Heart right ventricle (tissue), 16 donors: Measurements from ENCODE around the gene NEDD4L. TPM values are rescaled to one million over a fixed set of nuclear protein-coding genes. Genes with fewer than 3 reads are reported as not detected.

Experiments
- ATAC-seq, 8 donors: fragments of 200-7000 bp; cut with Tn5 transposase; one replicate each; pipeline ENCODE4 v1.9.1; 2020; ENCODE audit warnings: mild to moderate bottlenecking in 8 of 8, moderate library complexity in 8 of 8, moderate number of reproducible peaks in 1 of 8
- DNase-seq, 2 donors: peaks; one replicate each; pipeline ENCODE4 v3.0.0-alpha.2; 2020
- H3K27ac ChIP-seq, 10 donors: fragments of 200-600 bp; sonication (generic) in 2 of 10; one replicate each; pipeline versions ENCODE4 v1.5.0 to v1.8.0; 2020 to 2022; ENCODE audit warnings: mild to moderate bottlenecking in 3 of 10
- H3K27me3 ChIP-seq, 7 donors: fragments of 200-600 bp; one replicate each; pipeline ENCODE4 v1.8.0; 2021 to 2022; ENCODE audit warnings: mild to moderate bottlenecking in 2 of 7
- H3K36me3 ChIP-seq, 9 donors: fragments of 200-600 bp; sonication (generic) in 1 of 9; one replicate each; pipeline versions ENCODE4 v1.5.0 to v1.8.0; 2020 to 2022; ENCODE audit warnings: mild to moderate bottlenecking in 2 of 9
- H3K4me1 ChIP-seq, 9 donors: fragments of 200-600 bp; sonication (generic) in 1 of 9; one replicate each; pipeline versions ENCODE4 v1.5.0 to v1.8.0; 2020 to 2022; ENCODE audit warnings: mild to moderate bottlenecking in 4 of 9
- H3K4me3 ChIP-seq, 10 donors: fragments of 200-600 bp; sonication (generic) in 2 of 10; one replicate each; pipeline versions ENCODE4 v1.5.0 to v1.8.0; 2020 to 2022; ENCODE audit warnings: mild to moderate bottlenecking in 7 of 10, moderate library complexity in 2 of 10
- H3K9me3 ChIP-seq, 11 donors: fragments of 200-600 bp in 10 of 11; sonication (generic) in 2 of 11; one replicate each; pipeline versions ENCODE4 v1.5.0 to v1.8.0; 2013 to 2022; ENCODE audit warnings: mild to moderate bottlenecking in 2 of 11, control low read depth in 1 of 11, moderate library complexity in 1 of 11
- CTCF ChIP-seq, 9 donors: fragments of 200-600 bp; sonication (generic) in 2 of 9; IDR thresholded peaks; one replicate each; pipeline versions ENCODE4 v1.5.0 to v1.8.0; 2021 to 2022; ENCODE audit warnings: antibody characterized with exemption in 9 of 9, mild to moderate bottlenecking in 5 of 9, moderate library complexity in 1 of 9
- WGBS, 2 donors: extraction: QIAGEN DNeasy Blood & Tissue Kit; methylation state at CpG; one replicate each; pipeline ENCODE4 v1.1.7; 2013; ENCODE audit warnings: inconsistent platforms in 1 of 2; 5-methylcytosine and 5-hydroxymethylcytosine counted together
- intact Hi-C, 10 donors: fragments of 100-400 bp; cut with DNase I; formaldehyde crosslinking; loops; one replicate each; pipeline versions ENCODE4 v1.11.1 to v1.14.2; 2022
- polyA plus RNA-seq, 2 donors: library from polyadenylated mRNA; stranded (reverse); fragments of 200-250 nt; gene quantifications; one replicate each; pipeline ENCODE4 v1.2.3, GENCODE V29; 2013
- total RNA-seq, 10 donors: library from RNA; stranded (reverse); fragmentation: NEBNext Ultra II Directional in 3 of 10; extraction: Animal tissue kit (Norgen Biotek cat#: 25700) in 3 of 10; gene quantifications; one replicate each; pipeline versions ENCODE4 v1.2.1 to v1.2.4, GENCODE V29; 2021 to 2023
- donor health status: Arrhythmogenic right ventricular cardiomyopathy.
- donor health status: ischemic (EF 13 %, LVEDD 7.1; RV severe dilation, severe dysfunction).
- donor health status: healthy with polysubstance abuse.
- donor health status: DM: no; HTN: yes; CAD: no.
- donor health status: DM: no; HTN: no; CAD: no.
- donor health status: ischemic (EF 25% LVEDD 6.9; RV normal size, moderate dysfunction).
- donor health status: ischemic (EF 25% LVEDD 5.7; RV mildly dilated, moderate dysfunction).
- donor health status: healthy.
- donor health status: DM: yes; HTN: yes; CAD: no.
- donor health status: Ischemic cardiomyopathy.
- donor health status: ischemic (EF 35%, LVEDD 5.7; RV mildly dilated, moderate dysfunction).
- donor health status: nonischemic (EF 11% LVEDD 7.7; RV severe dilation, severe dysfunction).
- donor health status: DM: yes; HTN: yes; CAD: no.
- donor health status: PGD.
- donor health status: ischemic (EF 29% LVEDD 5.4; RV normal size, mild dysfunction).
- donor health status: nonischemic (EF 23%, LVEDD 6.1; RV moderate dilation, normal function).

The NEDD4L gene
- total and polyA plus RNA-seq, 12 donors: 9.6 to 67.1 (median 49.4) TPM

- 57 to 68% methylated on average over 1 of the region's 1 CpG for WGBS, 2 donors
- no peak for TF ChIP-seq CTCF (IDR thresholded peaks at IDR 0.05)
Measured at GRCh38 chr18:58239879-58240278, 195.9 kb downstream of the NEDD4L start.

GRCh38 chr18:58241026-58241679 is 197.1 kb downstream of the NEDD4L start:
- no peak overlapping the region for H3K27ac ChIP-seq
- TF ChIP-seq CTCF (IDR thresholded peaks at IDR 0.05): no peak
- peak in 1 of 8 donors; percentile 32 for ATAC-seq
- DNase-seq: no peak
- no peaks in the 10 kb centered on the region for H3K36me3 ChIP-seq
- 92 to 96% methylated on average over 6 of the region's 6 CpGs for WGBS, 2 donors
- intact Hi-C loops: loop anchor here in 1 of 10 donors (5.0 kb wide), 1 partner anchor 44 kb away; no protein-coding TSS in a partner anchor
- no peaks in the 10 kb centered on the region for H3K9me3 ChIP-seq
- no peaks in the 10 kb centered on the region for H3K27me3 ChIP-seq
- peaks cover 3 to 21% (median 8%) of the 10 kb centered on the region in 9 donors for H3K4me1 ChIP-seq
- H3K4me3 ChIP-seq: no peak overlapping the region

More at GRCh38 chr18:58239879-58240278, 195.9 kb downstream of the NEDD4L start:
- peak in 6 of 8 donors; percentile 34 to 86 (median 70) for ATAC-seq
- H3K27ac ChIP-seq: peak overlapping the region in 1 of 10 donors; percentile 7
- H3K36me3 ChIP-seq: no peaks in the 10 kb centered on the region
- H3K27me3 ChIP-seq: no peaks in the 10 kb centered on the region
- no peaks in the 10 kb centered on the region for H3K9me3 ChIP-seq
- H3K4me1 ChIP-seq: peaks cover 3 to 21% (median 8%) of the 10 kb centered on the region in 9 donors
- no peak overlapping the region for H3K4me3 ChIP-seq
- DNase-seq: no peak
- intact Hi-C loops: loop anchor here in 3 of 10 donors (5.0 to 10.0 kb wide), 3 partner anchors 43 to 105 kb away; no protein-coding TSS in a partner anchor

- intact Hi-C loops: loop anchor here in 1 of 10 donors (5.0 kb wide), 1 partner anchor 45 kb away; no protein-coding TSS in a partner anchor
- no peak overlapping the region for H3K4me3 ChIP-seq
- peaks cover 4 to 25% (median 10%) of the 10 kb centered on the region in 9 donors for H3K4me1 ChIP-seq
- 31 to 34% methylated on average over 6 of the region's 6 CpGs for WGBS, 2 donors
- DNase-seq (no peak), ATAC-seq (peak in 7 of 8 donors; percentile 35 to 90 (median 60))
- no peak overlapping the region for H3K27ac ChIP-seq
- no peaks in the 10 kb centered on the region for H3K36me3 ChIP-seq
- TF ChIP-seq CTCF (IDR thresholded peaks at IDR 0.05): no peak
- no peaks in the 10 kb centered on the region for H3K27me3 ChIP-seq
- H3K9me3 ChIP-seq: no peaks in the 10 kb centered on the region
Measured at GRCh38 chr18:58241877-58242276, 197.9 kb downstream of the NEDD4L start.

DNA sequence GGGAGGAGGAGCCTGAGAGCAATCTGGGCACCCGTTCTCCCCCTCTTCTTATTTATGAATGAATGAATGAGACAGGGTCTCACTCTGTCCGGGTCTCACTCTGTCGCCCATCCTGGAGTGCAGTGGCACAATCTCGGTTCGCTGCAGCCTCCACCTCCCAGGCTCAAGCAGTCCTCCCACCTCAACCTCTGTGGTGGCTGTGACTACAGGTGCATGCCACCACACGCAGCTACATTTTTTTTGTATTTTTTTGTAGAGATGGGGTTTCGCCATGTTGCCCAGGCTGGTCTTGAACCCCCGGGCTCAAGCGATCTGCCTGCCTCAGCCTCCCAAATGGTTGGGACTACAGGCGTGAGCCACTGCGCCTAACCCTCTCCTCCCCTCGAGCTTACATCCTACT is 198.4 kb downstream of the NEDD4L start:
- H3K27ac ChIP-seq: no peak overlapping the region
- no peak overlapping the region for H3K4me3 ChIP-seq
- no peaks in the 10 kb centered on the region for H3K9me3 ChIP-seq
- WGBS, 2 donors: 93 to 95% methylated on average over 12 of the region's 12 CpGs
- no peaks in the 10 kb centered on the region for H3K36me3 ChIP-seq
- intact Hi-C loops: loop anchor here in 1 of 10 donors (5.0 kb wide), 1 partner anchor 45 kb away; no protein-coding TSS in a partner anchor
- DNase-seq (no peak), ATAC-seq (no peak)
- H3K4me1 ChIP-seq: peaks cover 4 to 30% (median 16%) of the 10 kb centered on the region in 9 donors
- no peak for TF ChIP-seq CTCF (IDR thresholded peaks at IDR 0.05)
- no peaks in the 10 kb centered on the region for H3K27me3 ChIP-seq
